HL-60 (cell line): ENCODE results near the gene PFN4.

Experiments used
- DNase-seq, 2 experiments: peaks; one replicate each; pipeline ENCODE4 v3.0.0-alpha.2; 2010 to 2020; ENCODE audit warnings: low read depth in 1 of 2, low spot score in 1 of 2
- H3K27ac ChIP-seq: fragments of 250-450 bp; sonication (Bioruptor Pico); replicated peaks from 2 replicates; pipeline ENCODE4 v1.5.1; 2020; ENCODE audit warnings: mild to moderate bottlenecking, moderate library complexity
- H3K27me3 ChIP-seq: fragments of 250-450 bp; sonication (Bioruptor Pico); 2 replicates; pipeline ENCODE4 v1.5.1; 2021; ENCODE audit warnings: mild to moderate bottlenecking, moderate library complexity; ENCODE audit not compliant: insufficient read depth, poor library complexity, severe bottlenecking
- H3K4me3 ChIP-seq: replicated peaks from 2 replicates; pipeline ENCODE4 v1.5.1; 2011; ENCODE audit warnings: mild to moderate bottlenecking, control low read depth, low read length; ENCODE audit not compliant: insufficient read depth
- CTCF ChIP-seq: IDR thresholded peaks from one replicate; pipeline ENCODE4 v1.5.1; 2011; ENCODE audit warnings: low read length, control low read depth, inconsistent platforms; ENCODE audit not compliant: insufficient read depth
- GABPA ChIP-seq: IDR thresholded peaks from 2 replicates; pipeline ENCODE4 v1.6.1; 2012; ENCODE audit warnings: low read depth
- POLR2AphosphoS5 ChIP-seq: IDR thresholded peaks from 2 replicates; pipeline ENCODE4 v1.6.1; 2012; ENCODE audit warnings: low read depth
- REST ChIP-seq: IDR thresholded peaks from 2 replicates; pipeline ENCODE4 v1.6.1; 2012; ENCODE audit warnings: low read depth; ENCODE audit not compliant: insufficient replicate concordance
- SPI1 ChIP-seq: IDR thresholded peaks from 2 replicates; pipeline ENCODE4 v1.6.1; 2012; ENCODE audit warnings: low read depth, mild to moderate bottlenecking, borderline replicate concordance

Gene PFN4

GRCh38 chr2:24132543-24132942 lies 9.4 kb upstream of the PFN4 start:
- no peak overlapping the region for H3K4me3 ChIP-seq
- TF ChIP-seq POLR2AphosphoS5 (no peak), SPI1 (no peak), CTCF (no peak), GABPA (no peak), REST (no peak)
- no peak overlapping the region for H3K27ac ChIP-seq
- no peaks in the 10 kb centered on the region for H3K27me3 ChIP-seq
- DNase-seq, result no peak

GRCh38 chr2:24125956-24126355 lies 2.8 kb upstream of the PFN4 start:
- no peak for DNase-seq
- TF ChIP-seq SPI1 (no peak), POLR2AphosphoS5 (no peak), CTCF (no peak), GABPA (no peak), REST (no peak)
- Histone ChIP-seq H3K27me3 (no peaks in the 10 kb centered on the region), H3K27ac (no peak overlapping the region), H3K4me3 (no peak overlapping the region)

- no peak for DNase-seq
- peak overlapping the region; percentile 80 for H3K4me3 ChIP-seq
- H3K27me3 ChIP-seq, result no peaks in the 10 kb centered on the region
- TF ChIP-seq POLR2AphosphoS5, result no peak
- TF ChIP-seq GABPA, result no peak
- TF ChIP-seq REST, result no peak
- no peak for TF ChIP-seq SPI1
- TF ChIP-seq CTCF, result no peak
- no peak overlapping the region; the same call in 1 of the 2 replicates for H3K27ac ChIP-seq
Observed at GRCh38 chr2:24123922-24124580, 917 bp upstream of the PFN4 start.
